Cardiac atrium fibroblast (primary cell): ENCODE results near the gene TSSK2. TPM values are rescaled to one million over a fixed set of nuclear protein-coding genes. Genes with fewer than 3 reads are reported as not detected.

Experiments
- total RNA-seq: library from RNA; depleted of rRNA; stranded (reverse); fragments of >200 nt; gene quantifications from 2 replicates; pipeline ENCODE4 v1.2.3, GENCODE V29; 2015

Gene TSSK2
- total RNA-seq, result not detected in 2 replicates

GRCh38 chr22:19130959-19131684, at the start of gene TSSK2:
TSSK2 (plus strand) TSS chr22:19131308; CDS start chr22:19131400, 92 bp downstream.

GRCh38 chr22:19122143-19122751, 8.9 kb upstream of the TSSK2 start, which contains the start of gene DGCR2:
DGCR2 (minus strand) TSS chr22:19122412; CDS start chr22:19122206, 206 bp downstream.

GRCh38 chr22:19149991-19150390, 18.9 kb downstream of the TSSK2 start, which contains the start of gene GSC2:
GSC2 (minus strand) TSS chr22:19150292; CDS start chr22:19150283, 9 bp downstream.

DNA sequence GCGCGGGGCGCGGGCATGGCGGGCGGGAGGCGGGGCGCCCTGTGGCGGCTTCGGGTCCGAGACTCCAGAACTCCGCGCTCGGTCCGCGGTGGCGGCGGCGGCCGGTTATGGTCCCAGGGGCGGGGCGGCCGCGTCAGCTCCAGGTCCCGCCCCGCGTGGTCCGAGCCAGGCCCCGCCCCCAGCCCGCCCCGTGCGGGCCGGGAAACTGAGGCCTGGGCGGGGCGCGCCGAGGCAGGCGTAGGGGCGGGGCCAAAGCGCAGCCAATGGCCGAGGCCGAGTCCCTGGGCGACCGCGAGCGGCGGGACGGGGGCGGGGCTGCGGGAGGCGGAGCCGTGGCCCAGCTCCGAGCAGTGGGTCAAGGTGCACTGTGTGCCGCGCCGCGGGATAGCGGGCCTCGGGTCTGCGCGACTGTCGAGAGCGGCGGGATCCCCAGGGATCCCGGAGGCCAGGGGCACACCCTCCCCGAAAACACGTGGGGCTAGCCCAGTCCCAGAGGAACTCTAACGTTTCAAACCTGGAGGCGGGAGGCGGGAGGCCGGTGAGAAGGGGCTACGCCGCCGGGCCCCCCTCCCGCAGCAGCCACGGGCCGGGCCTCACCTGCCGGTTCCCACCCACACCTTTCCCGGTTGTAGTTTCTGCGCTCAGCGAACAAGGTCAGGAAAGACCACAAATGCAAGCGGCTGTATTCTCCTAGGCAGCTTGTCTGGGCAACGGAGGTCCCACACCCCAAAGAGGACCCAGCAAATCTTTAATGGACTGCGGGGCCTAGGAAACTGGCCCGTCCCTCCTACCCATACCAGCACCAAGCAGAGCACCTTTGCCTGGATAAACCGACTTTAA, 47.8 kb downstream of the TSSK2 start, which contains the start of gene SLC25A1:
Gene SLC25A1 (minus strand): TSS at position 80 of the 840 bp plus-strand sequence. CDS start 63 bp downstream, at position 17.

Other genes with a start within 250 kb of the TSSK2 start
- gene DGCR6, start 225.0 kb upstream of the TSSK2 start, total RNA-seq, result 1.1 and 1.4 TPM in 2 replicates
- not detected in 2 replicates for gene PRODH, start 195.0 kb upstream of the TSSK2 start, total RNA-seq
- gene DGCR2, start 8.9 kb upstream of the TSSK2 start, total RNA-seq, result 33.9 and 39.9 TPM in 2 replicates
- gene ESS2, start 13.3 kb downstream of the TSSK2 start, total RNA-seq, result 13.9 and 15.9 TPM in 2 replicates
- not detected in 2 replicates for gene GSC2, start 19.0 kb downstream of the TSSK2 start, total RNA-seq
- gene SLC25A1, start 47.4 kb downstream of the TSSK2 start, total RNA-seq, result 146 and 197 TPM in 2 replicates
- 8.4 and 20.2 TPM in 2 replicates for gene CLTCL1, start 160.4 kb downstream of the TSSK2 start, total RNA-seq